ENCODE results near the gene GALNTL6.

DNA sequence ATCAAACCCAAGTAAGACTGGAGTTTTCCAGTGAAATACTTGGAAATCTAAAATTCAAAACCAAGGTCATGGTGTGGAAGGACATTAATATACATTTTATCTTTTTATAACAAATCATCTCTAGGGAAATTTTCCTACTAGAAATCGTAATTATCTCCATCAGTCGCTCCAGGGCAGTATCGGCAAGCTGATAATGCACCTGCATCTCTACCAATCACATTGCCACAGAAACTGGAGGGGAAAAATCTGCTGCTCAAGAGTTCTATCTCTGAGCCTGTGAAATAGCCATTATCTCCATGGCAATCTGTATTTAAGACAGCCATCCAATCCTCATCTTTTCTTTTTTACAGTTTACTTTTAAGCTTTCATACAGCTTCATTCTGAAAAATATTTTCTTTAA lies 817.1 kb downstream of the GALNTL6 start:
- TF ChIP-seq, protein P1, sequence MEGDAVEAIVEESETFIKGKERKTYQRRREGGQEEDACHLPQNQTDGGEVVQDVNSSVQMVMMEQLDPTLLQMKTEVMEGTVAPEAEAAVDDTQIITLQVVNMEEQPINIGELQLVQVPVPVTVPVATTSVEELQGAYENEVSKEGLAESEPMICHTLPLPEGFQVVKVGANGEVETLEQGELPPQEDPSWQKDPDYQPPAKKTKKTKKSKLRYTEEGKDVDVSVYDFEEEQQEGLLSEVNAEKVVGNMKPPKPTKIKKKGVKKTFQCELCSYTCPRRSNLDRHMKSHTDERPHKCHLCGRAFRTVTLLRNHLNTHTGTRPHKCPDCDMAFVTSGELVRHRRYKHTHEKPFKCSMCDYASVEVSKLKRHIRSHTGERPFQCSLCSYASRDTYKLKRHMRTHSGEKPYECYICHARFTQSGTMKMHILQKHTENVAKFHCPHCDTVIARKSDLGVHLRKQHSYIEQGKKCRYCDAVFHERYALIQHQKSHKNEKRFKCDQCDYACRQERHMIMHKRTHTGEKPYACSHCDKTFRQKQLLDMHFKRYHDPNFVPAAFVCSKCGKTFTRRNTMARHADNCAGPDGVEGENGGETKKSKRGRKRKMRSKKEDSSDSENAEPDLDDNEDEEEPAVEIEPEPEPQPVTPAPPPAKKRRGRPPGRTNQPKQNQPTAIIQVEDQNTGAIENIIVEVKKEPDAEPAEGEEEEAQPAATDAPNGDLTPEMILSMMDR (IDR thresholded peaks at IDR 0.05), result no peak
- TF ChIP-seq POLR2A (IDR thresholded peaks at IDR 0.05), result no peak

Data from testis (tissue), 2 donors.